H9 (cell line): Measurements from ENCODE around the gene ZC3H10. TPM values are rescaled to one million over a fixed set of nuclear protein-coding genes. Genes with fewer than 3 reads are reported as not detected.
A peak's percentile ranks its signal among the peaks of the same experiment; 100 is the strongest.

ENCODE experiments used
- DNase-seq: peaks from one replicate; pipeline ENCODE4 v3.0.0-alpha.2; 2017
- H2AFZ ChIP-seq: one replicate; pipeline ENCODE4 v1.6.1; 2013; ENCODE audit warnings: mild to moderate bottlenecking, low read length, control low read depth, moderate library complexity
- H2AK5ac ChIP-seq: 2 replicates; pipeline ENCODE4 v1.6.1; 2013; ENCODE audit warnings: low read length, control low read depth, mixed read lengths; ENCODE audit not compliant: insufficient read length
- H2BK120ac ChIP-seq: one replicate; pipeline ENCODE4 v1.6.1; 2013; ENCODE audit warnings: low read depth, mild to moderate bottlenecking, low read length, control low read depth, inconsistent platforms; ENCODE audit not compliant: poor library complexity, severe bottlenecking
- H2BK12ac ChIP-seq: 2 replicates; pipeline ENCODE4 v1.6.1; 2013; ENCODE audit warnings: low read length, control low read depth, mixed read lengths, low read depth; ENCODE audit not compliant: insufficient read length
- H2BK15ac ChIP-seq: 2 replicates; pipeline ENCODE4 v1.6.1; 2013; ENCODE audit warnings: low read depth, low read length, control low read depth
- H2BK20ac ChIP-seq: one replicate; pipeline ENCODE4 v1.6.1; 2013; ENCODE audit warnings: low read depth, mild to moderate bottlenecking, low read length, control low read depth, inconsistent platforms; ENCODE audit not compliant: poor library complexity, severe bottlenecking
- H2BK5ac ChIP-seq: 2 replicates; pipeline ENCODE4 v1.6.1; 2013; ENCODE audit warnings: low read length, control low read depth, mixed read lengths; ENCODE audit not compliant: insufficient read length
- H3K14ac ChIP-seq: 2 replicates; pipeline ENCODE4 v1.6.1; 2013; ENCODE audit warnings: low read length, control low read depth; ENCODE audit not compliant: insufficient read depth
- H3K18ac ChIP-seq: 2 replicates; pipeline ENCODE4 v1.6.1; 2013; ENCODE audit warnings: low read depth, mild to moderate bottlenecking, mixed read lengths, low read length, control low read depth; ENCODE audit not compliant: insufficient read length
- H3K23ac ChIP-seq: 2 replicates; pipeline ENCODE4 v1.6.1; 2013; ENCODE audit warnings: low read length, control low read depth, mixed read lengths, low read depth; ENCODE audit not compliant: insufficient read length
- H3K23me2 ChIP-seq: 2 replicates; pipeline ENCODE4 v1.6.1; 2013; ENCODE audit warnings: low read depth, mild to moderate bottlenecking, mixed read lengths, low read length, control low read depth; ENCODE audit not compliant: insufficient read length, poor library complexity, severe bottlenecking
- H3K27ac ChIP-seq: 2 replicates; pipeline ENCODE4 v1.5.1; 2013; ENCODE audit warnings: low read length, control low read depth, mixed read lengths, low read depth; ENCODE audit not compliant: insufficient read length
- H3K27me3 ChIP-seq: 2 replicates; pipeline ENCODE4 v1.6.1; 2013; ENCODE audit warnings: low read length, control low read depth, inconsistent platforms; ENCODE audit not compliant: insufficient read depth
- H3K4ac ChIP-seq: 2 replicates; pipeline ENCODE4 v1.6.1; 2013; ENCODE audit warnings: low read depth, mild to moderate bottlenecking, control low read depth, inconsistent platforms, low read length, moderate library complexity
- H3K4me1 ChIP-seq: 2 replicates; pipeline ENCODE4 v1.6.1; 2013; ENCODE audit warnings: low read length, control low read depth, inconsistent platforms; ENCODE audit not compliant: insufficient read depth
- H3K4me2 ChIP-seq: 2 replicates; pipeline ENCODE4 v1.6.1; 2013; ENCODE audit warnings: low read length, control low read depth, mixed read lengths; ENCODE audit not compliant: insufficient read length, insufficient read depth
- H3K56ac ChIP-seq: 2 replicates; pipeline ENCODE4 v1.6.1; 2013; ENCODE audit warnings: low read depth, mild to moderate bottlenecking, mixed read lengths, low read length, control low read depth; ENCODE audit not compliant: insufficient read length
- H3K79me1 ChIP-seq: 2 replicates; pipeline ENCODE4 v1.6.1; 2013; ENCODE audit warnings: low read depth, mild to moderate bottlenecking, moderate library complexity, low read length, control low read depth, inconsistent platforms; ENCODE audit not compliant: insufficient read depth, poor library complexity, severe bottlenecking
- H3K79me2 ChIP-seq: 2 replicates; pipeline ENCODE4 v1.6.1; 2013; ENCODE audit warnings: low read length, control low read depth, inconsistent platforms; ENCODE audit not compliant: insufficient read depth
- H3K9ac ChIP-seq: 2 replicates; pipeline ENCODE4 v1.6.1; 2013; ENCODE audit warnings: low read length, control low read depth, mixed read lengths; ENCODE audit not compliant: insufficient read length; ENCODE audit errors: extremely low read depth
- H3K9me3 ChIP-seq: one replicate; pipeline ENCODE4 v1.6.1; 2013; ENCODE audit warnings: low read depth, low read length, inconsistent platforms; ENCODE audit not compliant: control insufficient read depth
- H3T11ph ChIP-seq: one replicate; pipeline ENCODE4 v1.6.1; 2013; ENCODE audit warnings: mild to moderate bottlenecking, low read length, control low read depth, inconsistent platforms
- H4K20me1 ChIP-seq: one replicate; pipeline ENCODE4 v1.6.1; 2013; ENCODE audit not compliant: control insufficient read depth, insufficient read length, insufficient read depth
- H4K5ac ChIP-seq: 2 replicates; pipeline ENCODE4 v1.6.1; 2013; ENCODE audit warnings: low read depth, mild to moderate bottlenecking, mixed read lengths, low read length, control low read depth; ENCODE audit not compliant: insufficient read length
- H4K8ac ChIP-seq: replicated peaks from 2 replicates; pipeline ENCODE4 v1.6.1; 2013; ENCODE audit warnings: low read length, control low read depth, mixed read lengths, low read depth; ENCODE audit not compliant: insufficient read length
- H4K91ac ChIP-seq: 2 replicates; pipeline ENCODE4 v1.6.1; 2013; ENCODE audit warnings: low read depth, mild to moderate bottlenecking, moderate library complexity, mixed read lengths, low read length, control low read depth; ENCODE audit not compliant: insufficient read length
- H3K27ac Mint-ChIP-seq, 3 experiments: 2 replicates in 2 of 3; 3 replicates in 1 of 3; pipeline ENCODE4 v1.8.0; 2020 to 2021; ENCODE audit warnings: mixed read lengths in 3 of 3, mild to moderate bottlenecking in 1 of 3, moderate library complexity in 1 of 3
- H3K27me3 Mint-ChIP-seq: 2 replicates; pipeline ENCODE4 v1.8.0; 2021; ENCODE audit warnings: low read depth, mild to moderate bottlenecking, moderate library complexity, mixed read lengths
- H3K36me3 Mint-ChIP-seq, 3 experiments: 2 replicates in 2 of 3; 3 replicates in 1 of 3; pipeline ENCODE4 v1.8.0; 2020 to 2021; ENCODE audit warnings: low read depth in 3 of 3, mixed read lengths in 3 of 3; ENCODE audit not compliant: insufficient read depth in 1 of 3
- H3K4me1 Mint-ChIP-seq, 2 experiments: 2 replicates each; pipeline ENCODE4 v1.8.0; 2020; ENCODE audit warnings: mixed read lengths in 2 of 2
- H3K4me3 Mint-ChIP-seq, 2 experiments: 2 replicates in 1 of 2; 3 replicates in 1 of 2; pipeline ENCODE4 v1.8.0; 2020 to 2021; ENCODE audit warnings: mild to moderate bottlenecking in 2 of 2, mixed read lengths in 2 of 2, moderate library complexity in 1 of 2
- H3K9me3 Mint-ChIP-seq, 2 experiments: 2 replicates in 1 of 2; 3 replicates in 1 of 2; pipeline ENCODE4 v1.8.0; 2020; ENCODE audit warnings: mild to moderate bottlenecking in 2 of 2, mixed read lengths in 2 of 2, moderate library complexity in 1 of 2
- CTCF ChIP-seq: fragments of 200-600 bp; sonication (generic); conservative IDR thresholded peaks from 3 replicates; pipeline ENCODE4 v1.8.0; 2021; ENCODE audit warnings: antibody characterized with exemption, mild to moderate bottlenecking
- WGBS: extraction: QIAGEN DNeasy Blood & Tissue Kit; methylation state at CpG from one replicate; pipeline ENCODE4 v1.1.7; 2013; ENCODE audit warnings: missing lambda C conversion rate, low lambda C conversion rate, mixed read lengths; ENCODE audit not compliant: insufficient read length; ENCODE audit errors: extremely low coverage; 5-methylcytosine and 5-hydroxymethylcytosine counted together
- total RNA-seq: library from RNA; stranded (reverse); gene quantifications from 2 replicates; pipeline ENCODE4 v1.2.1, GENCODE V29; 2021

ZC3H10 gene
- total RNA-seq, 1 experiment from 2014 or later: 9.4 TPM

GRCh38 chr12:56129206-56129941 lies 11.3 kb downstream of the ZC3H10 start:
- Histone ChIP-seq H2BK20ac (no peak overlapping the region), H2BK12ac (no peak overlapping the region), H3K9ac (peak overlapping the region; percentile 84), H3K4me2 (peak overlapping the region; percentile 100), H3K4me1 (no peaks in the 10 kb centered on the region), H3K9me3 (no peaks in the 10 kb centered on the region), H3K23ac (no peak overlapping the region), H3K27ac (no peak overlapping the region), H3K27me3 (no peaks in the 10 kb centered on the region), H2AFZ (no peak overlapping the region), H3K56ac (no peak overlapping the region), H3K14ac (peak overlapping the region; percentile 87), H2AK5ac (no peak overlapping the region), H4K5ac (no peak overlapping the region), H2BK15ac (no peak overlapping the region), H3K23me2 (peaks cover 17% of the 10 kb centered on the region), H3T11ph (no peak overlapping the region), H3K79me1 (no peaks in the 10 kb centered on the region), H3K18ac (peak overlapping the region; percentile 74), H3K4ac (no peak overlapping the region), H2BK5ac (no peak overlapping the region), H4K91ac (no peak overlapping the region), H4K20me1 (no peaks in the 10 kb centered on the region), H3K79me2 (no peaks in the 10 kb centered on the region), H2BK120ac (no peak overlapping the region), H4K8ac (no peak overlapping the region)
- H3K27me3 Mint-ChIP-seq: no peaks in the 10 kb centered on the region
- TF ChIP-seq CTCF: no peak
- peaks cover 26 to 27% of the 10 kb centered on the region in 2 experiments for H3K4me1 Mint-ChIP-seq
- peak overlapping the region; percentile 88 to 98 for H3K4me3 Mint-ChIP-seq
- peak; percentile 81 for DNase-seq
- H3K36me3 Mint-ChIP-seq: peaks cover 39 to 47% (median 43%) of the 10 kb centered on the region in 3 experiments
- no peaks in the 10 kb centered on the region; a peak in 1 of 5 replicates for H3K9me3 Mint-ChIP-seq
- peak overlapping the region in 1 of 3 experiments; percentile 99; a peak in 2 of 7 replicates for H3K27ac Mint-ChIP-seq
- WGBS: no CpG with 5 or more reads among the region's 29 CpGs
